Heart left ventricle (tissue), 16 donors: ENCODE measurements around the gene IL31. TPM values are rescaled to one million over a fixed set of nuclear protein-coding genes. Genes with fewer than 3 reads are reported as not detected.

Source experiments
- ATAC-seq, 4 donors: fragments of 200-7000 bp; cut with Tn5 transposase; one replicate each; pipeline ENCODE4 v1.9.1; 2020 to 2022; ENCODE audit warnings: moderate library complexity in 4 of 4, mild to moderate bottlenecking in 3 of 4, moderate number of reproducible peaks in 1 of 4
- DNase-seq, 5 donors: peaks; one replicate each; pipeline ENCODE4 v3.0.0-alpha.2; 2020
- H3K27ac ChIP-seq, 12 donors: fragments of 200-600 bp; sonication (generic) in 4 of 12; one replicate each; pipeline versions ENCODE4 v1.5.0 to v1.8.0; 2016 to 2022; ENCODE audit warnings: mild to moderate bottlenecking in 2 of 12
- H3K27me3 ChIP-seq, 9 donors: fragments of 200-600 bp; sonication (generic) in 2 of 9; one replicate each; pipeline versions ENCODE4 v1.5.1 to v1.8.0; 2016 to 2022; ENCODE audit warnings: mild to moderate bottlenecking in 3 of 9
- H3K36me3 ChIP-seq, 9 donors: fragments of 200-600 bp; sonication (generic) in 2 of 9; one replicate each; pipeline versions ENCODE4 v1.5.0 to v1.8.0; 2018 to 2022; ENCODE audit warnings: mild to moderate bottlenecking in 2 of 9
- H3K4me1 ChIP-seq, 12 donors: fragments of 200-600 bp; sonication (generic) in 4 of 12; one replicate each; pipeline versions ENCODE4 v1.5.0 to v1.8.0; 2016 to 2022; ENCODE audit warnings: mild to moderate bottlenecking in 3 of 12
- H3K4me3 ChIP-seq, 12 donors: fragments of 200-600 bp; sonication (generic) in 4 of 12; one replicate each; pipeline versions ENCODE4 v1.5.0 to v1.8.0; 2017 to 2022; ENCODE audit warnings: mild to moderate bottlenecking in 9 of 12, moderate library complexity in 4 of 12
- H3K9me3 ChIP-seq, 12 donors: fragments of 200-600 bp; sonication (generic) in 4 of 12; one replicate each; pipeline versions ENCODE4 v1.5.0 to v1.8.0; 2016 to 2022; ENCODE audit warnings: mild to moderate bottlenecking in 1 of 12
- CTCF ChIP-seq, 12 donors: fragments of 200-600 bp; sonication (generic) in 4 of 12; IDR thresholded peaks; one replicate each; pipeline versions ENCODE4 v1.5.0 to v1.8.0; 2018 to 2022; ENCODE audit warnings: antibody characterized with exemption in 12 of 12, mild to moderate bottlenecking in 5 of 12
- POLR2A ChIP-seq, 2 donors: fragments of 450-650 bp; IDR thresholded peaks; one replicate each; pipeline ENCODE4 v1.6.1; 2017; ENCODE audit warnings: antibody characterized with exemption in 2 of 2, mild to moderate bottlenecking in 2 of 2, moderate library complexity in 2 of 2
- WGBS, 4 donors: extraction: QIAGEN DNeasy Blood & Tissue Kit in 2 of 4; methylation state at CpG; one replicate each; pipeline versions ENCODE4 v1.1.5 to v1.1.7; 2013 to 2018; 5-methylcytosine and 5-hydroxymethylcytosine counted together
- intact Hi-C, 10 donors: fragments of 100-400 bp; cut with DNase I; formaldehyde crosslinking; loops; one replicate each; pipeline versions ENCODE4 v1.11.1 to v1.14.2; 2022
- polyA plus RNA-seq, 2 donors: library from polyadenylated mRNA; stranded (reverse); fragments of 200-250 nt; gene quantifications; one replicate each; pipeline ENCODE4 v1.2.3, GENCODE V29; 2013
- total RNA-seq, 9 donors: library from RNA; depleted of rRNA in 2 of 9; stranded (reverse); fragments of >200 nt in 2 of 9; fragmentation: NEBNext Ultra II Directional in 3 of 9; extraction: Animal tissue kit (Norgen Biotek cat#: 25700) in 3 of 9; gene quantifications; one replicate each; pipeline versions ENCODE4 v1.1.0 to v1.2.4, GENCODE V29; 2016 to 2023
- donor health status: ischemic (EF 13 %, LVEDD 7.1; RV severe dilation, severe dysfunction).
- donor health status: healthy with polysubstance abuse.
- donor health status: DM: no; HTN: yes; CAD: no.
- donor health status: DM: no; HTN: no; CAD: no.
- donor health status: ischemic (EF 25% LVEDD 6.9; RV normal size, moderate dysfunction).
- donor health status: ischemic (EF 25% LVEDD 5.7; RV mildly dilated, moderate dysfunction).
- donor health status: healthy.
- donor health status: DM: yes; HTN: yes; CAD: no.
- donor health status: ischemic (EF 35%, LVEDD 5.7; RV mildly dilated, moderate dysfunction).
- donor health status: nonischemic (EF 11% LVEDD 7.7; RV severe dilation, severe dysfunction).
- donor health status: DM: yes; HTN: yes; CAD: no.
- donor health status: PGD.
- donor health status: ischemic (EF 29% LVEDD 5.4; RV normal size, mild dysfunction).
- donor health status: nonischemic (EF 23%, LVEDD 6.1; RV moderate dilation, normal function).

Gene IL31
- total and polyA plus RNA-seq, 11 donors, result not detected

DNA sequence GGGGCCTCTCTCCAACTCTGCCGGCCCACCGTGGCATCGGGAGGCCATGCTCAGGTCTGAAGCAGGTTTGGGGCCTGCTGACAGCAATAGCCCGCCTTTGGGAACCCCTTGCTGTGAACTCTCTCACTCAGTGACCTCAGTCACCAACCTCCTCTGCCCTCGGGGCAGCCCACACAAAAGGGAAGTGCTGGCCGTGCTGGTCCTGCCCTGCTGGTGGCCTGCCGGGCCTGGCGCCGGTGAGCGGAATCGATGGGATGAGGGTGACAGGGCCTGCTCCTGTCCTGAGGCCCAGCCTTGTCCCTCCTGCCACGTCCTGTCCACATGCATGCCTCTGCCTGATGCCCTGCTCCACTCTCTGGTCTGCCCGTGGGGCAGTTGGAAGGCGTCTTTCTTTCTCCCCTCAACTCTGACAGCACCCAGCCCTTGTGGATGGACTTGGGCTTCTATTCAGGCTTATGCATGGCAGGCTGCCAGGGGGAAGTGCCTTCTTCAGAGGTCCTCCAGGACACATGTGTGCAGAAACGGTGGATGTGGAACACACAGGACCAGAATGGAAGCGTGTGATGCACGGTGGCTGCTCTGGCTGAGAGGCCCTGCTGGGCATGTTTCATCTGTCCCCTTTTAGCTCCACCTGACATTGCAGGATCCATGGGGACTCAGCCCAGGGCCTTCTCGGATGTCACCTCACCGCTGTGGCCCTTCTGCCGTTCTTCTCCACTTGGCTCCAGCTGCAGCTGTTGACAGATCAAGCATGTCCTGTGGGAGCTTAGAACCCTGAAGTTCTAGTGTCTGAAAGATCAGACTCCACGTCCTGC lies 31.9 kb downstream of the IL31 start:
- no peak for ATAC-seq
- H3K27ac ChIP-seq, result no peak overlapping the region

DNA sequence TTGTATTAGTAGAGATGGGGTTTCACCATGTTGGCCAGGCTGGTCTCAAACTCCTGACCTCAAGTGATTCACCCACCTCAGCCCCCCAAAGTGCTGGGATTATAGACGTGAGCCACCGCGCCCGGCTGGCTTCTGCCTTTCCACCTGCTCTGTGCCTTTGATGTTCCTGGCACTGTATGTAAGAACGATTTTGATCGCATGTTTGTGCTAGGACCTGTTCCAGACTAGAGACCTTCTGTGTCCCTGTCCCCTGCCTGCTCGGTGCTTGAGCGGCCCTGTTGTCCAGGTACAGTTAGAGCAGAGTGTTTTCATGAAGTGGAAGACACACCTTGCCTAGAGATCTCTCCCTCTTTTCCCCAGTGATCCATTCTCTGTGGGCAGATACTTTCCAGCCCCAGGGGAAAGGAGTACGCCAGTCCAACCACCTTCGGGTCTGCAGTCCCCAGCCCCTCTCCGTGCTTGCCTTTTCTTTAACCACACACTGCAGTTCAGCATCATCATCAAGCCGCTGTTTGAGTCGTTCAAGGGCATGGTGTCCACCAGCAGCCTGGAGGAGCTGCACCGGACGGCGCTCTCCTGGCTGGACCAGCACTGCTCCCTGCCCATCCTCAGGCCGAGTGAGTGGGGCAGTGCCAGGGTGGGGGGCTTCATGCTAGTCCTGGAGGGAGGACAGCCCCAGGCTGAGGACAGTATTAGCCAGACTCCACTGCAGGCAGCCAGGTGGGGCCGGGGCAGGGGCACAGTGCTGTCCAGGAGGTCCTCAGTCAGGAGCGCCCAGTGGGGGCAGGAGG lies 33.4 kb downstream of the IL31 start:
- H3K27me3 ChIP-seq, result no peaks in the 10 kb centered on the region
- H3K4me1 ChIP-seq, result no peaks in the 10 kb centered on the region
- 92 to 98% (median 94%) methylated on average over 16 to 19 of the region's 19 CpGs for WGBS, 4 donors
- peaks cover 0 to 92% (median 68%) of the 10 kb centered on the region in 9 donors for H3K36me3 ChIP-seq
- H3K9me3 ChIP-seq, result no peaks in the 10 kb centered on the region
- no peak overlapping the region for H3K4me3 ChIP-seq
- intact Hi-C loops, result no loop called here
- H3K27ac ChIP-seq, result no peak overlapping the region
- DNase-seq, result no peak
- TF ChIP-seq POLR2A (IDR thresholded peaks at IDR 0.05) (no peak), CTCF (IDR thresholded peaks at IDR 0.05) (no peak)
- ATAC-seq, result no peak

More for the DNA sequence above, 31.9 kb downstream of the IL31 start:
- TF ChIP-seq POLR2A (IDR thresholded peaks at IDR 0.05), result no peak
- TF ChIP-seq CTCF (IDR thresholded peaks at IDR 0.05), result no peak
- Histone ChIP-seq H3K36me3 (peaks cover 0 to 78% (median 65%) of the 10 kb centered on the region in 9 donors), H3K4me3 (no peak overlapping the region), H3K9me3 (no peaks in the 10 kb centered on the region), H3K4me1 (no peaks in the 10 kb centered on the region), H3K27me3 (no peaks in the 10 kb centered on the region)
- 81 to 88% (median 84%) methylated on average over 17 to 21 of the region's 21 CpGs for WGBS, 4 donors
- DNase-seq, result no peak
- intact Hi-C loops, result no loop called here

DNA sequence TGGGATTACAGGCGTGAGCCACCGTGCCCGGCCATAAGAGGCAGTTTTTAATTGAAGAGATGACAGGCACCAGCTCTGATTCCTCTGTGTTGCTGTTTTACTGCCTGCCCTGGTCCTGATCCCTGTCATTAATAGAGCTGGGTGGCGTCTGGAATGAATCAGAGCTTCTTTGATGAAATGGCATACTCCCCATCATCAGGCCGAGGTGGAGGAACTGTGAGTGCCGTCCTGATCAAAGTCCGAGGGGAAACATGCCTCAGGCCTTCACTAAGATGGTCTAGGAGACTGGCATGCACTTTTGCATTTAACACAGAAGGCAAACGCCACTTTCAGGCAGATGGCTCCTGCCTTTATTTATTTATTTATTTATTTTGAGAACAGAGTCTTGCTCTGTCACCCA lies 34.1 kb downstream of the IL31 start:
- 84 to 89% (median 88%) methylated on average over 8 of the region's 8 CpGs for WGBS, 4 donors
- no peak for ATAC-seq
- Histone ChIP-seq H3K27me3 (no peaks in the 10 kb centered on the region), H3K27ac (no peak overlapping the region), H3K4me1 (no peaks in the 10 kb centered on the region), H3K36me3 (peaks cover 0 to 97% (median 76%) of the 10 kb centered on the region in 9 donors), H3K9me3 (no peaks in the 10 kb centered on the region), H3K4me3 (no peak overlapping the region)
- no peak for TF ChIP-seq CTCF (IDR thresholded peaks at IDR 0.05)
- no peak for TF ChIP-seq POLR2A (IDR thresholded peaks at IDR 0.05)
- intact Hi-C loops, result loop anchor here in 1 of 10 donors (10.0 kb wide), 1 partner anchor 55 kb away; no protein-coding TSS in a partner anchor
- no peak for DNase-seq

DNA sequence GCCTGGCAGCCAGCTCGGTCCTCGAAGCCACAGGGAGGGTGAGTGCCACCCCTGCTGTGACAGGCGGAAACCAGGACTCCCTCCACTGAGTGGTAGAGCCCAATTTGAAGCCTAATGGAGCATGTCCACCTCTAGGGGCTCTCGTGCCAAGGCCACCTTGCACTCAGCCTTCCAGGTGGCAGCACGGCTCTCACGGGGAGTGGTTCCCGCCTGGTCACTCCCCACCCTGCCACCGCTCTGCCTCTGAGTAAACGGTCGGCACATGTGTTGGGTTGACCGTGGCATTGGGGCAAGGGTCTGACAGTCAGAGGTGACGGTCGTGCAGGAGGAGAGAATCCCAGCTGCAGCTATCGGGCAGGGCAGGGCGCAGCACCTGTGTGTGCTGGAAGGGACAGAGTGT lies 34.8 kb downstream of the IL31 start:
- intact Hi-C loops, result loop anchor here in 1 of 10 donors (10.0 kb wide), 1 partner anchor 56 kb away; no protein-coding TSS in a partner anchor
- Histone ChIP-seq H3K4me3 (no peak overlapping the region), H3K27ac (no peak overlapping the region), H3K4me1 (no peaks in the 10 kb centered on the region), H3K27me3 (no peaks in the 10 kb centered on the region), H3K36me3 (peaks cover 0 to 99% (median 78%) of the 10 kb centered on the region in 9 donors), H3K9me3 (no peaks in the 10 kb centered on the region)
- DNase-seq, result no peak
- TF ChIP-seq CTCF (IDR thresholded peaks at IDR 0.05) (no peak), POLR2A (IDR thresholded peaks at IDR 0.05) (no peak)
- 92 to 97% (median 96%) methylated on average over 12 to 15 of the region's 15 CpGs for WGBS, 4 donors
- no peak for ATAC-seq
